K562 (cell line): ENCODE data around the gene C1orf122. TPM values are rescaled to one million over a fixed set of nuclear protein-coding genes. Genes with fewer than 3 reads are reported as not detected.

Source experiments
- ATAC-seq: fragments of 200-7000 bp; cut with Tn5 transposase; 3 replicates; pipeline ENCODE4 v1.9.1; 2020; ENCODE audit warnings: moderate library complexity
- BruUV-seq: library from RNA; stranded (reverse); fragments of 400-500 nt; replicated peaks from 2 replicates; lab custom pipeline; 2021; lab: Mats Ljungman, UMichigan
- CTCF ChIA-PET: fragments of 300-600 bp; formaldehyde crosslinking; extraction: SDS; loops from one replicate; lab custom pipeline; 2021; ENCODE audit warnings: low intra/inter-chr PET ratio; lab: Yijun Ruan, JAX
- POLR2A ChIA-PET: fragments of 300-600, 350-650 bp; sonication (Branson Sonifier 250); formaldehyde crosslinking; extraction: SDS; loops from one replicate; lab custom pipeline; 2021; ENCODE audit warnings: antibody characterized with exemption, inconsistent platforms; lab: Yijun Ruan, JAX
- DNase-seq, 4 experiments: peaks; one replicate each; pipeline versions ENCODE4 v3.0.0 to v3.0.0-alpha.2; 2011 to 2018; ENCODE audit warnings: low spot score in 3 of 4, mixed read lengths in 3 of 4; ENCODE audit errors: extremely low read depth in 1 of 4
- FAIRE-seq: peaks from 2 replicates; lab custom pipeline; 2011; peaks lifted over from hg19 to GRCh38; lab: Jason Lieb, UNC
- H2AFZ ChIP-seq: 2 replicates; pipeline ENCODE4 v1.6.0; 2011; ENCODE audit warnings: low read depth, low read length, control low read depth, inconsistent platforms
- H3K27ac ChIP-seq: fragments of 200-600 bp; 3 replicates; pipeline ENCODE4 v1.8.0; 2011; ENCODE audit warnings: low read depth, mild to moderate bottlenecking, control low read depth, inconsistent platforms, low read length, moderate library complexity, mixed read lengths; ENCODE audit errors: extremely low read depth
- H3K27me3 ChIP-seq, 2 experiments: fragments of 300-600 bp in 1 of 2; 2 replicates in 1 of 2; 3 replicates in 1 of 2; pipeline versions ENCODE4 v1.6.0 to v1.8.0; 2011; ENCODE audit warnings: inconsistent platforms in 2 of 2, low read length in 2 of 2, mild to moderate bottlenecking in 1 of 2, mixed read lengths in 1 of 2, moderate library complexity in 1 of 2; ENCODE audit not compliant: control insufficient read depth in 2 of 2, insufficient read depth in 2 of 2
- H3K36me3 ChIP-seq: fragments of 300-600 bp; 3 replicates; pipeline ENCODE4 v1.8.0; 2011; ENCODE audit warnings: mild to moderate bottlenecking, low read length, inconsistent platforms; ENCODE audit not compliant: control insufficient read depth, insufficient read depth
- H3K4me1 ChIP-seq, 2 experiments: fragments of 200-600 bp in 1 of 2; replicated peaks in 1 of 2; 2 replicates in 1 of 2; 3 replicates in 1 of 2; pipeline versions ENCODE4 v1.5.1 to v1.8.0; 2011; ENCODE audit warnings: inconsistent platforms in 2 of 2, low read length in 2 of 2, mild to moderate bottlenecking in 1 of 2, mixed read lengths in 1 of 2, moderate library complexity in 1 of 2; ENCODE audit not compliant: control insufficient read depth in 2 of 2, insufficient read depth in 2 of 2
- H3K4me2 ChIP-seq: 2 replicates; pipeline ENCODE4 v1.6.1; 2011; ENCODE audit warnings: low read length, control low read depth, inconsistent platforms, mixed read lengths; ENCODE audit not compliant: insufficient read depth
- H3K4me3 ChIP-seq: fragments of 200-600 bp; sonication (generic), shearing (Covaris generic); 2 replicates; pipeline ENCODE4 v1.5.1; 2016; ENCODE audit warnings: control low read depth, inconsistent platforms
- H3K79me2 ChIP-seq: fragments of 200-600 bp; 3 replicates; pipeline ENCODE4 v1.8.0; 2011; ENCODE audit warnings: low read length, inconsistent platforms; ENCODE audit not compliant: control insufficient read depth, insufficient read depth
- H3K9ac ChIP-seq, 2 experiments: 2 replicates each; pipeline versions ENCODE4 v1.6.0 to v1.6.1; 2011; ENCODE audit warnings: low read depth in 2 of 2, low read length in 2 of 2, control low read depth in 1 of 2, inconsistent platforms in 1 of 2, mild to moderate bottlenecking in 1 of 2, mixed read lengths in 1 of 2; ENCODE audit not compliant: insufficient read depth in 1 of 2
- H3K9me1 ChIP-seq: one replicate; pipeline ENCODE4 v1.6.0; 2011; ENCODE audit warnings: inconsistent platforms, mild to moderate bottlenecking, low read length, moderate library complexity; ENCODE audit not compliant: control insufficient read depth, insufficient read depth
- H3K9me3 ChIP-seq: replicated peaks from 2 replicates; pipeline ENCODE4 v1.5.1; 2011; ENCODE audit warnings: low read depth, low read length, inconsistent platforms; ENCODE audit not compliant: control insufficient read depth, insufficient read depth
- H4K20me1 ChIP-seq: replicated peaks from 2 replicates; pipeline ENCODE4 v1.6.1; 2011; ENCODE audit warnings: low read length, inconsistent platforms, mixed read lengths; ENCODE audit not compliant: control insufficient read depth, insufficient read depth
- FIP1L1 ChIP-seq: fragments of 200-400 bp; formaldehyde crosslinking; IDR thresholded peaks from 2 replicates; pipeline ENCODE4 v1.6.1; 2018; ENCODE audit warnings: mild to moderate bottlenecking, low read depth, low read length; ENCODE audit not compliant: poor library complexity, severe bottlenecking
- HNRNPLL ChIP-seq: fragments of 200-400 bp; formaldehyde crosslinking; IDR thresholded peaks from 2 replicates; pipeline ENCODE4 v1.6.1; 2017; ENCODE audit warnings: low read length, low read depth, mild to moderate bottlenecking; ENCODE audit not compliant: poor library complexity, severe bottlenecking
- NR2C1 ChIP-seq, 2 experiments: fragments of 450-650 bp; IDR thresholded peaks; 2 replicates each; pipeline ENCODE4 v1.6.1; 2017; ENCODE audit warnings: mild to moderate bottlenecking in 2 of 2, antibody characterized with exemption in 1 of 2, inconsistent platforms in 1 of 2, missing compliant biosample characterization in 1 of 2, missing genetic modification characterization in 1 of 2
- POLR2H ChIP-seq: IDR thresholded peaks from 2 replicates; pipeline ENCODE4 v1.6.1; 2016; ENCODE audit warnings: missing genetic modification characterization, low read depth, mild to moderate bottlenecking, control low read depth, missing compliant biosample characterization, moderate library complexity
- WGBS: fragments of 100-300 bp; shearing (Covaris generic); methylation state at CpG from one replicate; pipeline ENCODE4 v1.1.6; 2016; ENCODE audit warnings: low coverage, mixed read lengths; ENCODE audit not compliant: insufficient coverage; ENCODE audit errors: missing lambda C conversion rate; 5-methylcytosine and 5-hydroxymethylcytosine counted together
- in situ Hi-C: fragments of 300-500 bp; cut with MboI; formaldehyde crosslinking; loops from 4 replicates; pipeline ENCODE4 v1.15.0; 2018; ENCODE audit warnings: inconsistent platforms, mixed read lengths
- intact Hi-C: fragments of 100-400 bp; cut with micrococcal nuclease; formaldehyde crosslinking; loops from 2 replicates; pipeline ENCODE4 v1.14.2; 2022
- polyA plus RNA-seq, 8 experiments: library from polyadenylated mRNA; depleted of rRNA in 4 of 8; stranded (reverse) in 5 of 8; unstranded in 3 of 8; fragments of >200 nt; fragmentation: Nextera tagmentation in 2 of 8; fragmentation: Illumina TruSeq in 1 of 8; extraction: Ambion mirVana in 2 of 8; extraction: Trizol in 1 of 8; gene quantifications; 2 replicates each; pipeline versions ENCODE4 v1.2.1 to v1.2.3, GENCODE V29; 2011 to 2014; ENCODE audit warnings: inconsistent platforms in 1 of 8, missing spikeins in 1 of 8
- total RNA-seq, 7 experiments: library from RNA; depleted of rRNA in 6 of 7; stranded (reverse); fragments of >200 nt in 6 of 7; fragmentation: Illumina TruSeq in 2 of 7; extraction: Trizol in 2 of 7; gene quantifications; 2 replicates each; pipeline versions ENCODE4 v1.2.1 to v1.2.3, GENCODE V29; 2011 to 2021; ENCODE audit warnings: low replicate concordance in 1 of 7
- TF ChIP-seq, protein P1 (sequence below), 2 experiments: fragments of 450-650 bp in 1 of 2; sonication (generic) in 1 of 2; formaldehyde crosslinking in 1 of 2; IDR thresholded peaks; 2 replicates each; pipeline versions ENCODE4 v1.7.1 to v1.9.0; 2016 to 2022; ENCODE audit warnings: inconsistent platforms in 1 of 2, mild to moderate bottlenecking in 1 of 2, missing genetic modification reagents in 1 of 2

The C1orf122 gene
- total and polyA plus RNA-seq, 9 of the 15 experiments (the other 6 are each of a cell fraction or from before 2014, with no cell fraction given), result 3.6 to 70.9 (median 17.3) TPM

DNA sequence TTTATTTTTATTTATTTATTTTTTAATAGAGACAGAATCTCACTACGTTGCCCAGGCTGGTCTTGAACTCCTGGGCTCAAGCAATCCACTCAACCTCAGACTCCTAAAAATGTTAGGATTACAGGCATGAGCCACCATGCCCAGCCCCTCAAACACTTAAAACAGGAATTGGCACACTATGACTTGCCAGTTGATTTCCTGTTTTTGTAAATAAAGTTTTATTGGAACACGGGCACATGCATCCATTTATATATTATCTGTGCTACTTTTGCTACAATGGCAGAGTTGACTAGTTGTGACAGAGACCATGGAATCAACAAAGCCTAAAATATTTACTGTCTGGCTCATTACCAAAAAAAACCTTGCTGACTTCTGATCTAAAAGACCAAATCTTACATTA lies 16.4 kb downstream of the C1orf122 start:
- no peaks in the 10 kb centered on the region for H3K9me1 ChIP-seq
- intact Hi-C loops (no loop called here), in situ Hi-C loops (no loop called here)
- FAIRE-seq, result no peak
- no peak for ATAC-seq
- no peaks in the 10 kb centered on the region for H3K27me3 ChIP-seq
- no peak for DNase-seq
- H3K36me3 ChIP-seq, result peaks cover 72% of the 10 kb centered on the region
- H3K79me2 ChIP-seq, result no peaks in the 10 kb centered on the region
- H3K4me3 ChIP-seq, result no peak overlapping the region
- no peaks in the 10 kb centered on the region for H3K4me1 ChIP-seq
- TF ChIP-seq, protein P1, sequence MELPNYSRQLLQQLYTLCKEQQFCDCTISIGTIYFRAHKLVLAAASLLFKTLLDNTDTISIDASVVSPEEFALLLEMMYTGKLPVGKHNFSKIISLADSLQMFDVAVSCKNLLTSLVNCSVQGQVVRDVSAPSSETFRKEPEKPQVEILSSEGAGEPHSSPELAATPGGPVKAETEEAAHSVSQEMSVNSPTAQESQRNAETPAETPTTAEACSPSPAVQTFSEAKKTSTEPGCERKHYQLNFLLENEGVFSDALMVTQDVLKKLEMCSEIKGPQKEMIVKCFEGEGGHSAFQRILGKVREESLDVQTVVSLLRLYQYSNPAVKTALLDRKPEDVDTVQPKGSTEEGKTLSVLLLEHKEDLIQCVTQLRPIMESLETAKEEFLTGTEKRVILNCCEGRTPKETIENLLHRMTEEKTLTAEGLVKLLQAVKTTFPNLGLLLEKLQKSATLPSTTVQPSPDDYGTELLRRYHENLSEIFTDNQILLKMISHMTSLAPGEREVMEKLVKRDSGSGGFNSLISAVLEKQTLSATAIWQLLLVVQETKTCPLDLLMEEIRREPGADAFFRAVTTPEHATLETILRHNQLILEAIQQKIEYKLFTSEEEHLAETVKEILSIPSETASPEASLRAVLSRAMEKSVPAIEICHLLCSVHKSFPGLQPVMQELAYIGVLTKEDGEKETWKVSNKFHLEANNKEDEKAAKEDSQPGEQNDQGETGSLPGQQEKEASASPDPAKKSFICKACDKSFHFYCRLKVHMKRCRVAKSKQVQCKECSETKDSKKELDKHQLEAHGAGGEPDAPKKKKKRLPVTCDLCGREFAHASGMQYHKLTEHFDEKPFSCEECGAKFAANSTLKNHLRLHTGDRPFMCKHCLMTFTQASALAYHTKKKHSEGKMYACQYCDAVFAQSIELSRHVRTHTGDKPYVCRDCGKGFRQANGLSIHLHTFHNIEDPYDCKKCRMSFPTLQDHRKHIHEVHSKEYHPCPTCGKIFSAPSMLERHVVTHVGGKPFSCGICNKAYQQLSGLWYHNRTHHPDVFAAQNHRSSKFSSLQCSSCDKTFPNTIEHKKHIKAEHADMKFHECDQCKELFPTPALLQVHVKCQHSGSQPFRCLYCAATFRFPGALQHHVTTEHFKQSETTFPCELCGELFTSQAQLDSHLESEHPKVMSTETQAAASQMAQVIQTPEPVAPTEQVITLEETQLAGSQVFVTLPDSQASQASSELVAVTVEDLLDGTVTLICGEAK (IDR thresholded peaks at IDR 0.05), result peak; percentile 94
- TF ChIP-seq, protein P1 (CRISPR knock-in tag; IDR thresholded peaks at IDR 0.05), result peak; percentile 86
- no peak for TF ChIP-seq POLR2H
- no peak for TF ChIP-seq FIP1L1
- no peak for TF ChIP-seq HNRNPLL
- no peak for TF ChIP-seq NR2C1 (IDR thresholded peaks at IDR 0.05)
- TF ChIP-seq NR2C1 (tag; IDR thresholded peaks at IDR 0.05), result no peak
- H4K20me1 ChIP-seq, result no peaks in the 10 kb centered on the region
- no peak overlapping the region for H2AFZ ChIP-seq
- H3K4me2 ChIP-seq, result no peak overlapping the region
- H3K27ac ChIP-seq, result no peak overlapping the region
- no peak overlapping the region for H3K9ac ChIP-seq
- ChIA-PET POLR2A (interaction anchor here (0.9 kb wide), 1 partner anchor 10 kb away, joined by 3 read pairs; no protein-coding TSS in a partner anchor), CTCF (no interaction called here)
- no peaks in the 10 kb centered on the region for H3K9me3 ChIP-seq
- 87% methylated on average over 2 of the region's 2 CpGs for WGBS
- BruUV-seq, result no TSS peak
